Measurements from ENCODE around the gene HMGCLL1. TPM values are rescaled to one million over a fixed set of nuclear protein-coding genes. Genes with fewer than 3 reads are reported as not detected.

HMGCLL1 gene
- total RNA-seq, 3 donors from 2014 or later = not detected

DNA sequence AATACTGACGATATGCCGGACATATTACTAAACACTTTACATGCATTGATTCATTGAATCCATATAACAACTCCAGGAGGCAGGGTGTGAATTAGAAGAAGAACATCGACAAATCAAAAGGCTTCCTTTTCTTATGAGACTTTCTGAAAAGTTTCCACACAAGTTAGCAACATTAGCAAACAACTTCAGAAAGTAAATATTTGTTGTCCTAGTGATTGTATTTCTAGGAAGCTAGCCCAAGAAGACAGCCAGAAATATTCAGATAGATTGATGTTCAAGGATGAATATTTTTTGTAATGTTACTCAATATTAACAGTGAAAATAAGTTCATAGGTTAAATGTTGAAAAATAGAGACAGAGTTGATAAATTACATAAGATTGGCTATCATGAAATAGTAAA, 131.1 kb downstream of the HMGCLL1 start:
- no peak for DNase-seq
- H3K4me3 Mint-ChIP-seq = no peak overlapping the region
- no peak for ATAC-seq
- no peaks in the 10 kb centered on the region for H3K36me3 Mint-ChIP-seq (ENCODE audit: insufficient read depth)
- no peaks in the 10 kb centered on the region for H3K4me1 Mint-ChIP-seq (ENCODE audit: low read depth)
- H3K9me3 Mint-ChIP-seq = peaks cover 3% of the 10 kb centered on the region
- H3K27me3 Mint-ChIP-seq (ENCODE audit: low read depth) = no peaks in the 10 kb centered on the region

DNA sequence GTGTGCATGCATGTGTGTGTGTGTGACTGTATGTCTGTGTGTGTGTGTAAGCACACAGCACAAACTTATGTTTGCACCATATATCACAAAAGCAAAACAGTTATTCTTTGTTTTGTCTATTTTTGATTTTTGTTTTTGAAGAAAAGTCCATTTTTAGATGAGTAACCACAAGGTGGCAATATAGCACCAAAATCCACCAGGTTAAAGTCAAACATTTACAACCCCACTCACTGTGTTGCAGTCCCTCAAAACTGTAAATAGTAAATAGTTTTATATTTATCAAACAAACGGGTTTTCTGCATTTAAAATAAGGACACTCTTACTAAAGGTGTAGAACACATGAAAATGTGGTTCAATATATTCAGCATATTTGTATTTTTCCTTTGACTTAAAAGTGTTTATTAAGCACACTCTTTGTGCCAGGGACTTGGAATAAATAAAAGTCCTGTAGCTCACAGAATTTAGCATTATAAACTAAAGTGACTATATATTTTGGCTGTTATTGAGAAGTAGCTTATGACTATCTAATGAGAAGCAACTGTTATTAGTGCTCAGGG, 133.3 kb downstream of the HMGCLL1 start:
- ATAC-seq = no peak
- H3K9me3 Mint-ChIP-seq = peaks cover 4% of the 10 kb centered on the region
- no peaks in the 10 kb centered on the region for H3K27me3 Mint-ChIP-seq (ENCODE audit: low read depth)
- no peaks in the 10 kb centered on the region for H3K36me3 Mint-ChIP-seq (ENCODE audit: insufficient read depth)
- H3K4me3 Mint-ChIP-seq = no peak overlapping the region
- no peak for DNase-seq
- no peaks in the 10 kb centered on the region for H3K4me1 Mint-ChIP-seq (ENCODE audit: low read depth)

DNA sequence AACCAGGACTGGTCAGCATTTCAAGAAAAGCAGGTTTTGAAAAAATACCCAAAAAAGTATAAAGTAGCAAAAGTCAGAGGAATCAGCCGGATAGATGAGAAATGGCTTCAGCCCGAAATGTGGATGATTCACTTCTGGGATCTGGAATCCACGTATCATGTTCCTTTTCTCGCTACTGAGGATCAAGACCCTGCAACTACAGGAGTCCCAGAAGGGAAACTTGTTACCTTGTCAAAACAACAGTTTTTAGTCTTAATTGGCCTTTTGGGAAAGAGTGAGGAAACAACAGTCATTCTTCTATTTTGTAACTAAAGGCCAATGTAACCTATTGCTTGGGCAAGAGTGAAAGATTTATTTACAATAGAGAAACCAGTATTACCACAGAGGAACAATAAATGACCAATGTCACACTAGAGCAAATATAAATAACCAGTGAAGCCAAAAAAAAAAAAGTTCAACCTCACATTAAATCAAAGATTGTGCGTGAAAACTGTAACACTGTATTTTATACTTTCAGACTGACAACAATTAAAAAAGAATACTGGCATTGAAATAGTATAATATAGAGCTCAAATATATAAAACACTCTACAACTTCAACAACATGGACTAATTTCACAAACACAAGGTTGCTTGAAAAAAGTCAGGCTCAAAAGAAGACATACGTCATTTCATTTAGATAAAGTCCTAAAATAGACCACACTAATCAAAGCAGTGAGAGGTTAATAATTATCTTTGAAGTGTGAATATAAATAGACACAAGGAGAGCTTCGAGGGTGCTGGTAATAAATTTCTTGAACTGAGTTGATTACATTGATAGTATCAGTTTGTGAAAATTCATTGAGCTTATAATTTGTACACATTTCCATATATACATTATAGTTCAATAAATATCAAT, 135.5 kb downstream of the HMGCLL1 start:
- no peak for DNase-seq
- no peak for ATAC-seq
- Mint-ChIP-seq H3K9me3 (peaks cover 8% of the 10 kb centered on the region), H3K4me3 (no peak overlapping the region), H3K27me3 (ENCODE audit: low read depth) (no peaks in the 10 kb centered on the region), H3K4me1 (ENCODE audit: low read depth) (no peaks in the 10 kb centered on the region), H3K36me3 (ENCODE audit: insufficient read depth) (no peaks in the 10 kb centered on the region)

DNA sequence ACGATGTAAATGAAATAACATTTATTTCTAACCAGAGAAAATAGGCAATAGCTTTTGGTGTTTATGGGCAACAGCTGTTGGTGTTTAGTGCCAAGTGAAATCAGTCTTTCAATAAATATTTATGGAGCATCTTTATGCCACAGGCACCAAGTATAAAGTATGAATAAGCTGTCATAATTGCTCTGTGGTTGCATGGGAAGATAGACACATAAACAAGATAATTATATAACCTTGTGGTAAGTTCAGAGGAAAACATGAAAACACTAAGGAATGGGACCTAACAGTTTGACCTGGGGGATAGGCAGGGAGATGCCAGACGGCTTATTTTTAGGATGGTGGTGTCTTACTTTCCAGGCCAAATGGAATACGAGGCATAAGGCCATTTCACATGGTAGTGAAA, 140.8 kb downstream of the HMGCLL1 start:
- no peak for ATAC-seq
- Mint-ChIP-seq H3K9me3 (peaks cover 13% of the 10 kb centered on the region), H3K4me1 (ENCODE audit: low read depth) (no peaks in the 10 kb centered on the region), H3K27me3 (ENCODE audit: low read depth) (no peaks in the 10 kb centered on the region), H3K36me3 (ENCODE audit: insufficient read depth) (no peaks in the 10 kb centered on the region), H3K4me3 (no peak overlapping the region)
- DNase-seq = no peak

DNA sequence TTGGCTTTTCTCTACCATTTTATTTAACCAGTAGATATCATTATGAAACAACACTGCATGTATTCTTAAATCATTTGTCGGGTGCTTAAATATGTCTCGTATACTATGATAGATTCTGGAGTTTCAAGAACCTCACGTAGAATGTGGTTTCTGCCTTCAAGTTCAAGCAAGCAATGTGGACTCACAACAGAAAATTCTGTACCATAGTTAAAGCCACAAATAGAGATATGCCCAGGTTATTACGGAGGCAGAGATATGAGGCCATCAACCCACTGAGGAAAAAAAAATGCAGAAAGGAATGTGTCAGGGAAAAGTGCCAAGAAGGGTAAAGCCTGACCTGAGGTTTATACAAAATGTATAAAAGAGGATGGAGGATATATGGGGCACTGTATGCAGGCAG, 141.9 kb downstream of the HMGCLL1 start:
- Mint-ChIP-seq H3K4me3 (no peak overlapping the region), H3K4me1 (ENCODE audit: low read depth) (no peaks in the 10 kb centered on the region), H3K9me3 (peaks cover 13% of the 10 kb centered on the region), H3K27me3 (ENCODE audit: low read depth) (no peaks in the 10 kb centered on the region), H3K36me3 (ENCODE audit: insufficient read depth) (no peaks in the 10 kb centered on the region)
- ATAC-seq (no peak), DNase-seq (no peak)

DNA sequence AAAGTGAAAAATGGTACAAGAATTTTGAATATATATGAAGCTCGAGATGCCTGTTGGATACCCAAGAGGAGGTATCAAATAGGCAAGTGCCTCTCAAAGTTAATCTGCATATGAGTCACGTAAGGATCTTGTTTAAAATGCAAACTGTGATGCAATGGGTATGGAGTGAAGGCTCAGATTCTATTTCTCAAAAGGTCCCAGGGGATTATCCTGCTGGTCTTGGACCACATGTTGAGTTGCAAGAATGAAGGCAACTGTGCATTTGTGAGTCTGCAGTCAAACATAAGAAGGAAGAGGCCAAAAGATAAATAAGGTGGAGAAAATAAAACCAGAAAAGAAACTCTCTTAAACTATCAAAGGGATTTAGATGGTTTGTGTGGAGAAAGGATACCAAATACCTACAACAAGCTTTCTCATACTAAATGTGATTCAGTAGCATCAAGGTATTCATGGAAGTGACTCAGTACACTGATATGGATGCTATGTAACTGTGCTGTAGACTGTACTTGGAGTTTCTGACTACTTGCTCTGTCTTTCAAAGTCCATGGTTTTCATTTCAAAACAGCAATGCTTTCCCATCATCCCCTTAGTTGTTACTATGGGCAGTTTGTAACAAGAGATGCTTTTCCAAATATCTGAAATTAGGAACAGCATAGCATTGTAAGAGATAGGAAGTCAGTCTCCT, 145.4 kb downstream of the HMGCLL1 start:
- ATAC-seq (no peak), DNase-seq (no peak)
- no peaks in the 10 kb centered on the region for H3K4me1 Mint-ChIP-seq (ENCODE audit: low read depth)
- H3K36me3 Mint-ChIP-seq (ENCODE audit: insufficient read depth) = no peaks in the 10 kb centered on the region
- H3K9me3 Mint-ChIP-seq = peaks cover 8% of the 10 kb centered on the region
- H3K4me3 Mint-ChIP-seq = no peak overlapping the region
- no peaks in the 10 kb centered on the region for H3K27me3 Mint-ChIP-seq (ENCODE audit: low read depth)

DNA sequence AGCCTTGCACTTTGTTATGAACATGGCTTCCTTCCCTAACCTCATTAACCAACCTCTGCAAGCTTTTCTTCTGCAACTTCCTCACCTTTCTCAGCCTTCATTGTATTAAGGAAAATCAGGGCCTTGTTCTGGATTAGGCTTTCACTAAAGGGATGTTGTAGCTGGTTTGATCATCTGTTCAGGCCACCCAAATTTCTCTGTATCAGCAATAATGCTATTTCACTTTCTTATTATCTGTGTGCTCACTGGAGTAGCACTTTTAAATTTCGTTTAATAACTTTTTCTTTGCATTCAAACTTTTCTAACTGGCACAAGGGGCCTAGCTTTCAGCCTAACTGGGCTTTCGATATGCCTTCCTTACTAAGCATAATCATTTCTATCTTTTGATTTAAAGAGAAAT, 155.1 kb downstream of the HMGCLL1 start:
- DNase-seq = no peak
- Mint-ChIP-seq H3K27me3 (ENCODE audit: low read depth) (no peaks in the 10 kb centered on the region), H3K4me1 (ENCODE audit: low read depth) (no peaks in the 10 kb centered on the region), H3K36me3 (ENCODE audit: insufficient read depth) (no peaks in the 10 kb centered on the region), H3K4me3 (no peak overlapping the region), H3K9me3 (peaks cover 11% of the 10 kb centered on the region)
- ATAC-seq = no peak

DNA sequence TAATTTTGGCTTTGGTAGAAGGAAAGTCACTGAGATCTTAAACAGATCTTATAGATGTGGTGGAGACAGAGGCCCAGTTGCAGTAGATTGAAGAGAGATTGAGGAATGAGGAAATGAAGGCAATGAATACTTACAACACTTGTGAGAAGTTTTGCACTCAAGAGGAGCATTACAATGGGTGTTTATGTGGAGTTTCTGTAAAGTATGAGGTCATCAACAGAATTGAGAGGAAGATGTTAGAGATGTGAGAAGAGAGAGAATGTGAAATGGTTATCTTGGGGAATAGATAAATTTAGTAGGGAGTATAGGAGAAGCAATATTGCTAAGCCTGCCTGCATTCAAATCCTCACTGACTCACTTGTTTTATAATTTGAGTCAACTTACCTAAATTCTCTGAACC, 168.3 kb downstream of the HMGCLL1 start:
- Mint-ChIP-seq H3K27me3 (ENCODE audit: low read depth) (no peaks in the 10 kb centered on the region), H3K36me3 (ENCODE audit: insufficient read depth) (no peaks in the 10 kb centered on the region), H3K9me3 (peaks cover 28% of the 10 kb centered on the region), H3K4me3 (no peak overlapping the region), H3K4me1 (ENCODE audit: low read depth) (no peaks in the 10 kb centered on the region)
- ATAC-seq (no peak), DNase-seq (no peak)

DNA sequence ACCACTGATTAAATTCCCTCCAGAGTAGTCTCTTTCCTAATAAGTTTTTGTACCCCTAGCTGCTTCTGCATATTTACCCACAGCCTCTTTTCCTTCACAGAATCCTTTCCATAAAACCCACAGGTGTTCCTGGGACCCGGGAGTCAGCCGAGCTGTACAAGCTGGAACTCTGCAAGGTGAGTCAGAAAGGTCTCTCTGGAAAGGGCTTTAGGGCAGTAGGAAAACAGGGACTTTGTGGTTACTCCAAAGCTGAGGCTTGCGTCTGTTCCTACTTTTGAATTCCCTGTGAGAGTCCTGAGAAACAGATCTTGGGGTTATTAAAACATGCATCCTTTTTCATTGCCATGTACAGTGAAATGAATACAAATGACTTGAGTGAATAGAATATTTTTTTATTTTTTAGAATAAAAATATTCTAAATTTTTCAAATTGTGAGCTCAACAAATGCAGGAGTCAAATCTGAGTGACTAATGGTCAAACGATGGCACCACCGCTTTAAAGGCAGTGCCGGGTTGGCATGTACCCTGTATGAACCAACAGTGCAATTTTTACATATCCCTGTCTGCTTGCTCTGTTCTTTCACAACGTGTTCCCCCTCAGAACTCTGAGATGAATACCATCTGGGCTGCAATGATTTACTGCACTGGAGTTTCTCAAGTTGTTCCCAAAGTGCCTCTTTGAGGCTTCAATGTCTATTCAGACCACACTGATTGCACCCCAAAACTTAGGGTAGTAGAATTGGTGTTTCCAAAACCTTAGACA, 173.3 kb downstream of the HMGCLL1 start:
- no peaks in the 10 kb centered on the region for H3K4me1 Mint-ChIP-seq (ENCODE audit: low read depth)
- DNase-seq (no peak), ATAC-seq (no peak)
- no peaks in the 10 kb centered on the region for H3K36me3 Mint-ChIP-seq (ENCODE audit: insufficient read depth)
- no peak overlapping the region for H3K4me3 Mint-ChIP-seq
- H3K27me3 Mint-ChIP-seq (ENCODE audit: low read depth) = no peaks in the 10 kb centered on the region
- peaks cover 11% of the 10 kb centered on the region for H3K9me3 Mint-ChIP-seq

DNA sequence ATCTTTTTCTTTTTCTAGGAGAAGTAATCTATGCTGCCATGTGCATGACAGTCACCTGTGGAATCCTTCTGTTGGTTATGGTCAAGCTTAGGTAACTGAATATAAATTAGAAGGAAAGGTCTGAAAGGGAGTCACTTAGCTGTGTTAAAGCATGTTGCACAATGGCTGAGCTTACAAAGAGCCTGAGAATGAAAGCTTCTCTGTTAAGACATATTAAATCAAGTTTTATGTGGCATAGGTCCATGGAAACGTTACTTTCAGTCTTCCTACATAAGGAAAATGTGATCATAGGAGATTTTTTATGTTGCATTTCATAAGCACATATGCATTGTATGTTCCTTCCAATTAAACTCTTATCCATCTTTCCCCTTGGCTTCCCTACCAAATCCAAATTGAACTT, 179.6 kb downstream of the HMGCLL1 start:
- no peak overlapping the region for H3K4me3 Mint-ChIP-seq
- ATAC-seq = no peak

DNA sequence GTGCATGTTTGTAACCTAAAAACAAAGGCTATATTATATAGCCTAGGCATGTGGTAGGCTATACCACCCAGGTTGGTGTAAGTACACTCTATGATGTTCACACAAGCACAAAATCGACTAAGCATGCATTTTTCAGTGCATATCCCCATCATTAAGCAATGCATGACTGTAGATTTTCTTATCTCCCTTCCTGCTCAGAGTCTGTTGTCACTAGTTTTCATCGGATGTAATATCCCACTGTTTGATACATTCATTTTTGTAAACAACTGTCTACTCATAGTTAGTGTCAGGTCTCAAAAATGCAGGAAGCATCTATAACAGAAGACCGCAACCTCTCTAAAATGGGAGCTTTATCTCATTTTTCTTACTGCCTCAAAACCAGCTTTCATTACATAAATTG, 181.0 kb downstream of the HMGCLL1 start:
- no peaks in the 10 kb centered on the region for H3K9me3 Mint-ChIP-seq
- no peaks in the 10 kb centered on the region for H3K27me3 Mint-ChIP-seq (ENCODE audit: low read depth)
- no peaks in the 10 kb centered on the region for H3K4me1 Mint-ChIP-seq (ENCODE audit: low read depth)
- ATAC-seq = no peak
- H3K36me3 Mint-ChIP-seq (ENCODE audit: insufficient read depth) = no peaks in the 10 kb centered on the region
- no peak for DNase-seq
- no peak overlapping the region for H3K4me3 Mint-ChIP-seq

More for the DNA sequence above, 179.6 kb downstream of the HMGCLL1 start:
- Mint-ChIP-seq H3K27me3 (ENCODE audit: low read depth) (no peaks in the 10 kb centered on the region), H3K4me1 (ENCODE audit: low read depth) (no peaks in the 10 kb centered on the region), H3K9me3 (peaks cover 3% of the 10 kb centered on the region), H3K36me3 (ENCODE audit: insufficient read depth) (no peaks in the 10 kb centered on the region)
- no peak for DNase-seq

DNA sequence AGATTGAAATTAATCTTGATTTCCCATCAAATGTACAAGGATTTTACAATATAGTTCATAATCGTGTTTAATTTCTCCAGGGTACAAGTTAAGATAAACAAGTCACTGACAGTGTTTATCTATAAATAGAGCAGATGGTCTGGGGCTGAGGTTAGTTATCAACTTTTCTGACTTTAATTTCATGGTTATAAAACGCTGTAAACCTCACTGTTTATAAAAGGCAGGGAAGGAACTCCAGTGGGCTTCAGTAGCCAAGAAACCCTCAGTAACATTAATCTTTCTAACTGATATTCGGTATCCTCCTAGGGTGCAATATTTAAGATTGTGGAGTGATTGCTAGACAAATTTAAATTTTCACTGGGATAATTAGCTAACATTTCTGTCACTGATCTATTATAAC, 183.1 kb downstream of the HMGCLL1 start:
- DNase-seq (no peak), ATAC-seq (no peak)
- no peaks in the 10 kb centered on the region for H3K36me3 Mint-ChIP-seq (ENCODE audit: insufficient read depth)
- peaks cover 9% of the 10 kb centered on the region for H3K9me3 Mint-ChIP-seq
- no peak overlapping the region for H3K4me3 Mint-ChIP-seq
- H3K4me1 Mint-ChIP-seq (ENCODE audit: low read depth) = no peaks in the 10 kb centered on the region
- no peaks in the 10 kb centered on the region for H3K27me3 Mint-ChIP-seq (ENCODE audit: low read depth)

DNA sequence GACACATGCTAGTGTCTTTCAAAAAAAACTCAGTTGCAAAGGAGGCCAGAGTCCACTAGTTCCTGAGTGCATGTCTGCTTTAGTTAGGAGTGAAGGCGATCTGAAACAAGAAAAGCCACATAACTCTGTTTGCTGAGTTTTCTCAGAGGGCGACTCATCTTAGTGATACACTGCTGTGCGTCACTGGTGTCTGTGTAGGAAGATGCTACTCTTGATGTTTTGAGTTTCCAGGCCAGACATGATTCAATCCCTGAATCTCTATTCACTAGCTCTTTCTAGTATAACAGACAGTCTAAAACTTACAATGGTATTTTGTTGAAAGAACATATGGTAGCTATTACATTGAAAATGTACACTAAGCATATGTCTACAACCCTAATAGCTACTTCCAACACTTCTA, 190.8 kb downstream of the HMGCLL1 start:
- Mint-ChIP-seq H3K36me3 (ENCODE audit: insufficient read depth) (no peaks in the 10 kb centered on the region), H3K27me3 (ENCODE audit: low read depth) (no peaks in the 10 kb centered on the region), H3K4me1 (ENCODE audit: low read depth) (no peaks in the 10 kb centered on the region), H3K9me3 (peaks cover 9% of the 10 kb centered on the region), H3K4me3 (no peak overlapping the region)
- ATAC-seq (no peak), DNase-seq (no peak)
